Activated CD4-positive, alpha-beta T cell treated with anti-CD3 and anti-CD28 coated beads, Interleukin-2, amount 10 ng/mL, durations not matched to agents 7 days and 5 days (primary cell): ENCODE measurements around the gene PBXIP1. TPM values are rescaled to one million over a fixed set of nuclear protein-coding genes. Genes with fewer than 3 reads are reported as not detected.
"Not testable (repeated sequence)": the region's sequence is repeated elsewhere in the genome, so short reads cannot be mapped to it uniquely, and the experiment has no call there.

Experiments
- CTCF ChIA-PET: fragments of 350-600 bp; sonication (Branson Sonifier 250); formaldehyde crosslinking; loops from one replicate; lab custom pipeline; 2021; ENCODE audit warnings: antibody characterized with exemption; lab: Charles Lee
- POLR2A ChIA-PET: fragments of 350-600 bp; sonication (Branson Sonifier 250); formaldehyde crosslinking; loops from one replicate; lab custom pipeline; 2021; ENCODE audit warnings: antibody characterized with exemption; lab: Charles Lee
- DNase-seq: peaks from one replicate; pipeline ENCODE4 v3.0.0-alpha.2; 2020
- H3K27ac Mint-ChIP-seq: one replicate; pipeline ENCODE4 v1.8.0; 2021; ENCODE audit warnings: mild to moderate bottlenecking, moderate library complexity, mixed read lengths
- H3K27me3 Mint-ChIP-seq: one replicate; pipeline ENCODE4 v1.8.0; 2021; ENCODE audit warnings: mixed read lengths
- H3K36me3 Mint-ChIP-seq: one replicate; pipeline ENCODE4 v1.8.0; 2021; ENCODE audit warnings: low read depth, mixed read lengths
- H3K4me1 Mint-ChIP-seq: one replicate; pipeline ENCODE4 v1.8.0; 2021; ENCODE audit warnings: mixed read lengths
- H3K4me3 Mint-ChIP-seq: one replicate; pipeline ENCODE4 v1.8.0; 2021; ENCODE audit warnings: mild to moderate bottlenecking, moderate library complexity, mixed read lengths
- H3K9me3 Mint-ChIP-seq: one replicate; pipeline ENCODE4 v1.8.0; 2021; ENCODE audit warnings: mixed read lengths
- total RNA-seq, 2 experiments: library from RNA; stranded (reverse); gene quantifications; one replicate each; pipeline ENCODE4 v1.2.3, GENCODE V29; 2021

Gene PBXIP1
- total RNA-seq, 2 experiments from 2014 or later = 74.6 to 92.0 TPM

DNA sequence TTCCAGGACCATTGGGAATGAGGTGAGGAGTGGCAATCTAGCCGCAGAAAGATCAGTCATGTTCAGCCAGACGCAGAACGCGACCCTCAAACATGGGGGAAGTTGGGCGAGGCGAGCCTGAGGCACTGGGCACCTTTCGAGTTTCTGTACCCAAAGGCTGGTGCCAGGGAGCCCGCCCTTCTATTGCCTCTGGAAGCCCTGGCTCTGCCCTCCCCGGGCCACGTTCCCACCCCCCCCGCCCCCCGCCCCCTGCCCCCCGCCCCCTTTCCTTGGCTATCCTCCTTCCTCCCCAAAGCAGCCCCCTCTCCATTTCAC, 44.5 kb upstream of the PBXIP1 start:
- no peaks in the 10 kb centered on the region for H3K9me3 Mint-ChIP-seq
- H3K36me3 Mint-ChIP-seq = peaks cover 10% of the 10 kb centered on the region
- DNase-seq = no peak
- H3K4me1 Mint-ChIP-seq = peaks cover 46% of the 10 kb centered on the region
- H3K27ac Mint-ChIP-seq = peak overlapping the region; percentile 91
- no peaks in the 10 kb centered on the region for H3K27me3 Mint-ChIP-seq
- ChIA-PET CTCF (interaction anchor here (0.7 to 13.0 kb wide), 11 partner anchors 12 to 440 kb away, joined by 3 to 184 read pairs (median 9); partner anchors contain the start of genes ADAM15, FLAD1, PYGO2 and SHC1), POLR2A (no interaction called here)
- peak overlapping the region; percentile 93 for H3K4me3 Mint-ChIP-seq

DNA sequence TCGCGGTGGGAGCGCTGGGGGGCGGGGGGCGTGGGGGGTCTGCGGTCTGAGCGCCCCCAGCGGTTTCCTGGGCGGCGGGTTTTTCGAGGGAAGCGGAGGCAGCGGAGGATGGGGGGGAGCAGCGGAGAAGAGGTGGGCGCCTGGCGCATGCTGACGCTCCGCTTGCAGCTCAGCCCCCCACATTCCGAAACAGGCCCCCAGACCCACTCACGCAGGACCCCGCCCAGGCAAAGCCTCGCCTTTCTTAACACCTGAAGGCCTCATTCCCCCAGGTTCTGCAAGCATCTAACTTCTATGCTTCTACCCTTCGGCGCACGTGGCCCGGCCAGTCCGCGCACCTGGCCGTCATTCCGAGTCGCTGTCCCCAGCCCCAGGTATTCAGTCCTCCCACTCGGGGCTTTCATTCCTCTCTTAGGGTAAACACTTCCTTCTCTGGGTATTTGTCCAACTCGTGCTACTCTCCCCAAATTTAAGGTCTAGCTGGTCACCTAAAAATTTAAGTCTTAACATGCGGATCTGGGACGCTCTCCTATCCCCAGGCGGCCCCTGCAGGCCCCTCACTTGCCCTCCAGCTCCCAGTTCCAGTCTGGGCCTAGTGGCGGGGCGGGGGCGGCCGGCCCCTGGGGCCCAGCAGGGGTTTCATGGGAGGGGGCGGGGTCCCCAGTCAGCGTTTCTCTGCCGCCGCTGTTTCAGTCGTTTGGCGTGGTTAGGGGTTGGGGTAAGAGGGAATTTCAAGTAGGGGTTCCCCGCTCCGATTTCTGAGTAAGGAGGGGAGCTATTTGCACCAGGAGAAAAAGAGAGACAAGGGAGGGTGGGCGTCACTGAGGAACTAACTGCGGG, 43.9 kb upstream of the PBXIP1 start:
- POLR2A ChIA-PET = interaction anchor here (0.6 to 1.5 kb wide), 3 partner anchors 16 to 40 kb away, joined by 3 to 7 read pairs (median 5); partner anchors contain the start of gene FLAD1
- Mint-ChIP-seq H3K4me1 (peaks cover 45% of the 10 kb centered on the region), H3K27me3 (no peaks in the 10 kb centered on the region), H3K4me3 (peak overlapping the region; percentile 93), H3K9me3 (no peaks in the 10 kb centered on the region), H3K27ac (peak overlapping the region; percentile 91), H3K36me3 (peaks cover 10% of the 10 kb centered on the region)
- DNase-seq = peak; percentile 38
- CTCF ChIA-PET = interaction anchor here (0.7 to 13.0 kb wide), 24 partner anchors 9 to 440 kb away, joined by 3 to 184 read pairs (median 5); partner anchors contain the start of genes ADAM15, CKS1B, FLAD1 and PBXIP1

DNA sequence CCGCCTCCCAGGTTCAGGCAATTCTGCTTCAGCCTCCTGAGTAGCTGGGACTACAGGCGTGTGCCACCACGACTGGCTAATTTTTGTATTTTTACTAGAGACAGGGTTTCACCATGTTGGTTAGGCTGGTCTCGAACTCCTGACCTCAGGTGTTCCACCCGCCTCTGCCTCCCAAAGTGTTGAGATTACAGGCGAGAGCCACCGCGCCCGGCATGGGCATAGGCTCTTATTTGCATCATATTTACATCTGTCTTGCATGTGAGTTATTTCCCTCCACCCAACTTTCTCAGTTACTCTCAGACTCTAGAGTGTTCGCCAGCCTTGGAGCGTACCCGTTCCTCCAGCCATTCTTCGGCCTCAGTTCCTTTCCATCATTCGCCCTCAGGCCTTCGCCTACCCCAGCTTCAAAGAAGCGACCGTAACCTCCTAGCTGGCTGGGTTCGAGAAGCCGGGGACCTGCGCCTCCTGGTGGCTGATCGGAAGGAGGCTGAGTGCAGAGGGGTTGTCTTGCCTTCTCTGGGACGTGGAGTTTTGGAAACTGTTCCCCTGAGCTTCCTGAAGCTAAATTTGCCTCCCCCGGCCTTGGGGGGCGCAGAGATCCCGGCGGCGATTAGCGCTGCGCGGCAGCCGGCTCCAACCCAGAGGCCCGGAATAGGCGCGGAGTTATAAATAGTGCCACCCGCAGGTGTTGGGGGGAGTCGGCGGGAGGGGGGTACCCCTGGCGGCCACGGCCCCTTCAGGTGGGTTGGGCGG, 43.1 kb upstream of the PBXIP1 start:
- POLR2A ChIA-PET = interaction anchor here (0.6 to 1.5 kb wide), 3 partner anchors 15 to 39 kb away, joined by 3 to 7 read pairs (median 5); partner anchors contain the start of gene FLAD1

DNA sequence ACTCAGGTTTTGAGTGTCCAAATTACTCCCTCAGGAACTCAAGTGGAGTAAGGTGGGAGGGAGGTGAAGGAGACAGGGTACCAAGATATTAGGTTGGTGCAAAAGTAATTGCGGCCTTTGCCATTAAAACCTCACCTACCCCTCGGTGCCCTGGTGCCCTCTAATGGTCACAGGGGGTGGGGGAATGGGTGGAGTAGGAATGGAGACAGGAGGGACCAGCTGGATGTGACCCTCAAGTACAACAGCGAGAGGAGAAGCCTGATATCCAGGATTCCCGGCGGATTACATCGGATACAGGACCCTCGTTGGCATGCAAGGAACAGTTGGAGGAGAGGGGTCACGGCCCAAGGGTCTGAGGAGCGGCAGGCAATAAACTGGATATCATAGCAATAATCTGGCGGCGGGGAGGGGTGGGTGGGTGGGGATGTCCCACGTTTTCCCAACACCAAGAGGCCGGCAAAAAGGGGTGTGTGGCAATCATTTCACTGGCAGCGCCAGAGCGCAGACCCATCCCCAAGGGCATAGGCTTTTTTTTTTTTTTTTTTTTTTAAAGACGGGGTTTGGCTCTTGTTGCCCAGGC, 42.4 kb upstream of the PBXIP1 start:
- CTCF ChIA-PET = interaction anchor here (0.8 to 13.0 kb wide), 21 partner anchors 8 to 438 kb away, joined by 3 to 184 read pairs (median 5); partner anchors contain the start of genes ADAM15, CKS1B, FLAD1 and PBXIP1
- Mint-ChIP-seq H3K4me3 (no peak overlapping the region), H3K4me1 (peaks cover 33% of the 10 kb centered on the region), H3K27me3 (no peaks in the 10 kb centered on the region), H3K27ac (peak overlapping the region; percentile 20), H3K36me3 (peaks cover 3% of the 10 kb centered on the region), H3K9me3 (no peaks in the 10 kb centered on the region)
- POLR2A ChIA-PET = interaction anchor here (1.0 to 1.5 kb wide), 2 partner anchors 14 to 25 kb away, joined by 3 to 7 read pairs; partner anchors contain the start of gene FLAD1
- no peak for DNase-seq

More for the DNA sequence above, 43.1 kb upstream of the PBXIP1 start:
- peak overlapping the region; percentile 59 for H3K4me3 Mint-ChIP-seq
- peak overlapping the region; percentile 81 for H3K27ac Mint-ChIP-seq
- H3K4me1 Mint-ChIP-seq = peaks cover 37% of the 10 kb centered on the region
- peak; percentile 73 for DNase-seq
- CTCF ChIA-PET = interaction anchor here (0.7 to 13.0 kb wide), 24 partner anchors 9 to 439 kb away, joined by 3 to 184 read pairs (median 5); partner anchors contain the start of genes ADAM15, CKS1B, FLAD1 and PBXIP1
- no peaks in the 10 kb centered on the region for H3K9me3 Mint-ChIP-seq
- no peaks in the 10 kb centered on the region for H3K27me3 Mint-ChIP-seq
- peaks cover 6% of the 10 kb centered on the region for H3K36me3 Mint-ChIP-seq

DNA sequence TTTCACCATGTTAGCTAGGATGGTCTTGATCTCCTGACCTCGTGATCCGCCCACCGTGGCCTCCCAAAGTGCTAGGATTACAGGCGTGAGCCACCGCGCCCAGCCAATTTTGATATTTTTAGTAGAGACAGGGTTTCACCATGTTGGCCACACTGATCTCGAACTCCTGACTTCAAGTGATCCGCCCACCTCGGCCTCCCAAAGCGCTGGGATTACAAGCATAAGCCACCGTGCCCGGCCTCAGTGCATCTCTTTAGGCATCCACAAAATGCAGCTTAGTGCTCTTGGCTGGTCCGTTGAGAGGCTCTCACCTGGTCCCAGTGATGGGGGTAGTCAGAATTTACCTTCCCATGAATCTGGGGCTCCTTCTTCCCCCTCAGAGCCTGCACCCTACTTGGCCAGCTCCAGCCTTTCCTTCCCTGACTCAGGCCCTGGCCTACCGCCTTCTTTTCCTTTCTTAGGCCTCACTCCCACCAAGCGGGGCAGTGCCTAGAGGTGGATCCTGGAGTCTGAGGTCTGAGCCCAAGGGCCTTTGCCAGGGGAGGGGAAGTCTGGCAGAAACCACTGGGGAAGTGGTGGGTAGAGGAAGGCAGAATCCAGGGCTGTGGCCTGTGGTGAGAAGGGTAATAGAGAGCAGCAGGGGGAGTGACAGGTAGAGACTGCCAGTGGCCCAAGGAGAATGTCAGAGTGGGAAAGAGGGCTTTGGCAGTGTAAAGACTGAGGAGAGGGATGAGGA, 41.2 kb upstream of the PBXIP1 start:
- no peak for DNase-seq
- peaks cover 33% of the 10 kb centered on the region for H3K4me1 Mint-ChIP-seq
- no peak overlapping the region for H3K27ac Mint-ChIP-seq
- peaks cover 2% of the 10 kb centered on the region for H3K36me3 Mint-ChIP-seq
- H3K9me3 Mint-ChIP-seq = no peaks in the 10 kb centered on the region
- ChIA-PET CTCF (interaction anchor here (1.0 to 13.0 kb wide), 8 partner anchors 9 to 919 kb away, joined by 3 to 184 read pairs (median 4); partner anchors contain the start of genes FLAD1 and SHC1), POLR2A (no interaction called here)
- H3K4me3 Mint-ChIP-seq = no peak overlapping the region
- H3K27me3 Mint-ChIP-seq = no peaks in the 10 kb centered on the region

DNA sequence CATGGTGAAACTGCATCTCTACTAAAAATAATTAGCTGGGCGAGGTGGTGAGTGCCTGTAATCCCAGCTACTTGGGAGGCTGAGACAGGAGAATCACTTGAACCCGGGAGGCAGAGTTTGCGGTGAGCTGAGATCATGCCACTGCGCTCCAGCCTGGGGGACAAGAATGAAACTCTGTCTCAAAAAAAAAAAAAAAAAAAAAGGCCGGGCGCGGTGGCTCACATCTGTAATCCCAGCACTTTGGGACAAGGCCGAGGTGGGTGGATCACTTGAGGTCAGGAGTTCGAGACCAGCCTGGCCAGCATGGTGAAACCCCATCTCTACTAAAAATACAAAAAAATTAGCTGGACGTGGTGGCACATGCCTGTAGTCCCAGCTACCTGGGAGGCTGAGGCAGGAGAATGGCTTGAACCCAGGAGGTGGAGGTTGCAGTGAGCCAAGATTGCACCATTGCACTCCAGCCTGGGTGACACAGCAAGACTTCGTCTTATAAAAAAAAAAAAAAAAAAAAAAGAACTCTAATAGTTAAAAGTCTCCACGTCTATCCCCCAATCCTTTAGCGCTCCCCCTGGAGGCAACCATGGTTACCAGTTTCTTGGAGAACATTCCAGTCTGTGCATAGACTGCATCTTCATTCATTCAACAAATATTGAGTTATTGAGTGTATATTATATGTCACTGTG, 39.5 kb upstream of the PBXIP1 start:
- H3K9me3 Mint-ChIP-seq, DNase-seq, H3K27ac Mint-ChIP-seq, POLR2A ChIA-PET, H3K4me3 Mint-ChIP-seq, H3K36me3 Mint-ChIP-seq, H3K27me3 Mint-ChIP-seq: not testable (repeated sequence)
- peaks cover 33% of the 10 kb centered on the region for H3K4me1 Mint-ChIP-seq
- CTCF ChIA-PET = interaction anchor here (0.7 to 13.0 kb wide), 7 partner anchors 8 to 401 kb away, joined by 3 to 184 read pairs (median 5); partner anchors contain the start of gene FLAD1

DNA sequence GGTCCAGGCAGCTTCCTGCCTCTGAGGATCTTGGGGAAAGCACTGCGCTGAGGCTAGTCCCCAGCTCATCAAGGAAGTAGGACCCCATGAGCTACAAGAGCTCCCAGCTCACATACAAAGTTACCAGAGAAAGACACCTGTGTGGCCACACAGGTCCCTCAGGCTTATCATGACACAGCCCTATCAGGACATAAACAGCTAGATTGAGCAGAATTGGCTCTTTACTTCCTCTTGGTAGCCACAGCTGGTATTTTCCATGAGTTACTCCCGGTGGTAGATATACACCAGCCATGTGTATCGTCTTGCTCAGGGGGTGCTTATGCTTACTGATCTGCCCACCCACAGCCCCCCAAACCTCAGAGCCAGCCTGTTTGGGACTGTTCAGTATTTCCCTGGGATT, 38.7 kb upstream of the PBXIP1 start:
- no peaks in the 10 kb centered on the region for H3K27me3 Mint-ChIP-seq
- no peak overlapping the region for H3K4me3 Mint-ChIP-seq
- ChIA-PET CTCF (interaction anchor here (0.7 to 13.0 kb wide), 10 partner anchors 10 to 256 kb away, joined by 3 to 184 read pairs (median 4); partner anchors contain the start of genes ADAM15, FLAD1 and PYGO2), POLR2A (interaction anchor here (1.2 kb wide), 1 partner anchor 21 kb away, joined by 6 read pairs; the partner anchor contains the start of gene CKS1B)
- peaks cover 25% of the 10 kb centered on the region for H3K4me1 Mint-ChIP-seq
- H3K9me3 Mint-ChIP-seq = no peaks in the 10 kb centered on the region
- H3K27ac Mint-ChIP-seq = peak overlapping the region; percentile 60
- DNase-seq = no peak
- H3K36me3 Mint-ChIP-seq = peaks cover 7% of the 10 kb centered on the region

DNA sequence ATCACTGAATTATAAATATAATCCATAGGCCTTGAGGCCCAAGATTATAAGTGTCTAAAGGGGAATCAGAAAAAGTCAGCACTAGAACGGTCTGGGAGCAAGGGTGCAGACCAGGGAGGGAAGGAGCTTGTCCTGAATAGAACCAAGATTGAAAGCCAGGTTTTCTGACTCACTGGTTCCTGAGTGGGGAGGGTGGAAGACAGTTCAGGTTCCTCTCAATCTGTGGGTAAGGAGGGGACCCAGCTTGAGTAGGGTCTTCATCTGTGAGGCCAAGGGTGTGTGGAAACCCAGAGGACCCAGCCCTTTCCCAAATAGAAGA, 38.3 kb upstream of the PBXIP1 start:
- no peak for DNase-seq
- Mint-ChIP-seq H3K4me3 (no peak overlapping the region), H3K9me3 (no peaks in the 10 kb centered on the region), H3K36me3 (peaks cover 8% of the 10 kb centered on the region), H3K4me1 (peaks cover 24% of the 10 kb centered on the region), H3K27ac (peak overlapping the region; percentile 60), H3K27me3 (no peaks in the 10 kb centered on the region)
- POLR2A ChIA-PET = interaction anchor here (1.2 kb wide), 1 partner anchor 20 kb away, joined by 6 read pairs; the partner anchor contains the start of gene CKS1B
- CTCF ChIA-PET = interaction anchor here (0.7 to 13.0 kb wide), 11 partner anchors 10 to 435 kb away, joined by 3 to 184 read pairs (median 3); partner anchors contain the start of genes ADAM15, FLAD1 and PYGO2

DNA sequence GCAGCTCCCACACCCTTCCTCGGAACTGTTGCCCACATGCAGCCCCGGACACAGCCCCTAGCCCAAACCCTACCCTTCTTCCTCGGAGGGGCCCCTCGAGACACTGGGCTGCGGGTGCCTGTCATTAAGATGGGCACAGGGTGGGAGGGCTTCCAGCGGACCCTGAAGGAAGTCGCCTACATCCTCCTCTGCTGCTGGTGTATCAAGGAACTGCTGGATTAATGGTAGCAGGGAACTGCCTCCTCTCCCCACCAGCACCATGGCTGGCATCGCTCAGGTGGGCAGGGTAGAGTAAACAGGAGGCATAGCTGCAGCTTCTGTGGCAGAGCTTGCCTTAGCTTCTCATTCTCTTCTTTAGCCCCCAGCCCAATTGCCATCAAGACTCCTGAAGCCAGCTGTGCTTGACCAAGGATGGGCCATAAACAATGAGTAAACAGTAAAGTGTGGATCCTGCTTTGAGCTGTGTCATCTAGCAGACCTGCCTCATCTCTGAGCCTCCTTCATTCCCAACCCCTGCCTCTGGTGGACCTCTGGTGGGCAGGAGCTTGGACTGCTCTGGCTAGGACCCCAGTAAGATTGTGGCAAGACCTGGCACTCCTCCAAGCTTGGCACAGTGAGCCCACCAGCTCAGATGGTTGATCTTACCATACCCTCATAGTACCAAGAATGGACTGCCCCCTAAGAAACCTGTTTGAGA, 37.8 kb upstream of the PBXIP1 start, which contains the start of gene LENEP:
TSS of gene LENEP (plus strand) at position 15 of the 697 bp plus-strand sequence. CDS start at position 37, 22 bp downstream.
- H3K9me3 Mint-ChIP-seq = no peaks in the 10 kb centered on the region
- peaks cover 24% of the 10 kb centered on the region for H3K4me1 Mint-ChIP-seq
- peak within 1 kb of the TSS; percentile 66 for H3K27ac Mint-ChIP-seq
- no peaks in the 10 kb centered on the region for H3K27me3 Mint-ChIP-seq
- no peak within 1 kb of the TSS for H3K4me3 Mint-ChIP-seq
- ChIA-PET POLR2A (interaction anchor here (1.2 kb wide), 1 partner anchor 20 kb away, joined by 6 read pairs; the partner anchor contains the start of gene CKS1B), CTCF (interaction anchor here (0.7 to 13.0 kb wide), 9 partner anchors 9 to 434 kb away, joined by 3 to 184 read pairs (median 3); partner anchors contain the start of genes ADAM15, FLAD1 and PYGO2)
- DNase-seq = no peak
- H3K36me3 Mint-ChIP-seq = peaks cover 11% of the 10 kb centered on the region

DNA sequence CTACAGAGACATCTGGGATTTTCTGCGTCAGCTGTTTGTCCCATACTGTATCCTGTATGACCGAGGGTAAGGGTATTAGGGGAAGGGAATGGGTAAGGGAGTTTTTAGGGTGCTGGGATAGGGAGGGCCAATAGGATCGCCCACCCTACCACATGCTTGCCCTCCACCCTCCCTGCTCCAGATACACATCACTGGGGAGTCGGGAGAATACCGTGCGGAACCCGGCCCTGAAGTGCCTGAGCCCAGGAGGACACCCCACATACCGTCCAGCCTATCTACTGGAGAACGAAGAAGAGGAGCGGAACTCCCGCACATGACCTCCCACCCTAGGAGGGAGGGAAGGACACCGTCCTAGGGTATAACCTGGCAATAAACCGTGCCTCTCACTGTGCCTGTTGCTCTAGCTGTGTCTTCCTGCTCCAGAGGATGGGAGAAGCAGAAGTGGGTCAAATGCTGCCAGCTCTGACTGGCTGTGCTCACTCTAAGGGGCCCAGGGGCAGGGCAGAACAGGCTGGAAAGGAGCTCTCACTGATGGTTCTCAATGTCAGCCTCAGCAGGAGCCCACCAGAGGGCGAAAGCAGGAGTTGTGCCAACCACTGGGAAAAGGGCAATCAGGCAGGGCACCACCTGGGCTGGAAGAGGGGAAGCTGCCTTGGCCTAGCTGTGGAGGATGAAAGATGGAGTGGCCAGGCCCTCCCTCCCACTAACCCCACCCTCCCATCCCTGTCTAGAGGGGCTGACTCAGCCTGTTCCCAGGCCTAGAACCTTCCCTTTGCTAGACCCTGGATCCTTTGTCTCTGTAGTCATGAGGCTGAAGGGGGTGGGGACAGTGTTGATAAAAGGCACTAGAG, 37.0 kb upstream of the PBXIP1 start:
- DNase-seq = no peak
- Mint-ChIP-seq H3K27me3 (no peaks in the 10 kb centered on the region), H3K4me1 (peaks cover 23% of the 10 kb centered on the region), H3K4me3 (no peak overlapping the region), H3K9me3 (no peaks in the 10 kb centered on the region), H3K27ac (peak overlapping the region; percentile 66), H3K36me3 (peaks cover 19% of the 10 kb centered on the region)
- ChIA-PET CTCF (interaction anchor here (1.2 to 13.0 kb wide), 6 partner anchors 9 to 433 kb away, joined by 3 to 184 read pairs (median 5); partner anchors contain the start of gene FLAD1), POLR2A (no interaction called here)
